HUES48 (cell line): ENCODE data around the gene LCP1.

ENCODE experiments used
- H3K27ac ChIP-seq: one replicate; pipeline ENCODE4 v1.7.0; 2013; ENCODE audit warnings: low read depth, low read length, inconsistent platforms
- H3K27me3 ChIP-seq: 2 replicates; pipeline ENCODE4 v1.6.1; 2013; ENCODE audit warnings: mild to moderate bottlenecking, low read length; ENCODE audit not compliant: control insufficient read depth, insufficient read depth
- H3K36me3 ChIP-seq: 2 replicates; pipeline ENCODE4 v1.6.1; 2013; ENCODE audit warnings: low read length; ENCODE audit not compliant: control insufficient read depth, insufficient read depth
- H3K4me1 ChIP-seq: 2 replicates; pipeline ENCODE4 v1.6.1; 2013; ENCODE audit warnings: mild to moderate bottlenecking, low read length; ENCODE audit not compliant: control insufficient read depth, insufficient read depth
- H3K4me3 ChIP-seq: 2 replicates; pipeline ENCODE4 v1.5.1; 2013; ENCODE audit warnings: mild to moderate bottlenecking, low read depth, low read length
- H3K9ac ChIP-seq: 2 replicates; pipeline ENCODE4 v1.6.1; 2013; ENCODE audit warnings: mild to moderate bottlenecking, low read depth, low read length, moderate library complexity
- H3K9me3 ChIP-seq: 2 replicates; pipeline ENCODE4 v1.6.1; 2013; ENCODE audit warnings: low read length; ENCODE audit not compliant: control insufficient read depth, insufficient read depth

The LCP1 gene

DNA sequence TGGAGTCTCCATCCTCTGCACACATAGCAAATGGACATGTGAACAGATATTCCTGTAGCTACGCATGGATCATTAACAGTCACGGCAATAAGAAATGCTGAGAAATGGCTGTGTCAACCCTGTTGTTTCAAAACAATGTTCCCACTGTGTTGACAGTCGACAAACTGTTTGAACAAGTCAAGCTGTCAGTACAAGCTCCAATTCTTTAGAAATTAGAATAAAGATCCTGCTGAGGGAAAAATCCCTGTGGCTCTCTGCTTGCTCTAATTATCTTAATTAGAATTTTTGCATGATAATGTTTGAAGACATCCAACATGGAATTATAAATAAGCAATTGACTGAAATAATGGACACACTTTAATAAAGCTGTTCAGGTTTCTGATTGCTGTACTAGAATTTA is 39.2 kb downstream of the LCP1 start:
- Histone ChIP-seq H3K27ac (no peak overlapping the region), H3K9ac (no peak overlapping the region), H3K4me1 (peaks cover 29% of the 10 kb centered on the region), H3K4me3 (no peak overlapping the region), H3K27me3 (no peaks in the 10 kb centered on the region), H3K9me3 (no peaks in the 10 kb centered on the region), H3K36me3 (no peaks in the 10 kb centered on the region)

DNA sequence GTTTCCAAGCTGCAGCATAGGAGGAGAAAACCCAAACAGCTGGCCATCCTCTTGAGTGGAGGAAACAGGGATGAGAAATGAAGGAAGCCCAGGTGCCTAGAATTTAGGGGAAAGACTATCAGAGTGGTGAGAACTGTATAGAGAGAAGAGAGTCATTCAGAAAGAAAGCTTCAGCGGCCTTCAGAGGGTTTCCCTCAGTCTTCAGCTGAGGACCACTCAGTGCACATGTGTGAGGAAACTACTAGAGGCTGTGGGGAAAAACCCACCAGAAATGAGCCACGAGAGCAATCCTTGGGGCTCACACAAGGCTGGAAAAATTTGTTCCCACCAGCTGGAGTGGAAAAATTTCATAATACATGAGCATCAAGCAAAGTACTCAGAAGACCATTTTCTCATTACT is 41.9 kb downstream of the LCP1 start:
- H3K9me3 ChIP-seq, result no peaks in the 10 kb centered on the region
- no peak overlapping the region for H3K4me3 ChIP-seq
- H3K27ac ChIP-seq, result no peak overlapping the region
- no peaks in the 10 kb centered on the region for H3K36me3 ChIP-seq
- H3K9ac ChIP-seq, result no peak overlapping the region
- peaks cover 20% of the 10 kb centered on the region for H3K4me1 ChIP-seq
- no peaks in the 10 kb centered on the region for H3K27me3 ChIP-seq

DNA sequence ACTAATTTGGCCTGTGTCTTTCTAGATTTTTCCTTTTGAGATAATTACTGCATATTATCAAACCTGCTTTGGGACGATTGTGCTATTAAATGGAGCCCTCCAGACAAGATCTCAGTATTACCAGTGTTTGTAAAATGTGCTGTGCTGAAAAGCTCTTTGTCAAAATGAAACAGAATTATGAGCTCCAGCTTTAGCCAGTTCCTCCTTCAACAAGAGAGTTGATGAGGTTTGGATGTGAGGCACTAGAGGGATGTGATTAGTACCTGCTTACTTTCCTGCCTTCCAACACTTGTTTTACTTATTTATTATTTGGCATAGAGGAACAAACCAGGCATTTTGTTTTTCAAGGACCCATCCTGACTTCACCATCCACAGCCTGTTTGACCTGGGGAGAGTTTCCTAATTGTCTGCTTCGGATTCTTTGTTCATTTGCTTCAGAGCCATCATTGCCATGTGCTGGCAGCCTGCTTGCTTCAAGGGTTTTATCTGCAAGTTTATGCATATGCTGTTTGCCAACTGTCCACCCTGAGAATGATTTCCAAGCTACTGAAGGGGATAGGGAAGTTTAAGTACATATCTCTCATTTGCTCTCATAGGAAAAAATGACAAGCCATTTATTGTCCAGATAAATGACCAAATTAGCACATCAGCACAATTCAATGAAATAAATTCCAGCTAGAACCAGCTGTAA is 44.2 kb downstream of the LCP1 start:
- Histone ChIP-seq H3K9me3 (no peaks in the 10 kb centered on the region), H3K27ac (no peak overlapping the region), H3K36me3 (no peaks in the 10 kb centered on the region), H3K9ac (no peak overlapping the region), H3K27me3 (no peaks in the 10 kb centered on the region), H3K4me3 (no peak overlapping the region), H3K4me1 (peaks cover 12% of the 10 kb centered on the region)

DNA sequence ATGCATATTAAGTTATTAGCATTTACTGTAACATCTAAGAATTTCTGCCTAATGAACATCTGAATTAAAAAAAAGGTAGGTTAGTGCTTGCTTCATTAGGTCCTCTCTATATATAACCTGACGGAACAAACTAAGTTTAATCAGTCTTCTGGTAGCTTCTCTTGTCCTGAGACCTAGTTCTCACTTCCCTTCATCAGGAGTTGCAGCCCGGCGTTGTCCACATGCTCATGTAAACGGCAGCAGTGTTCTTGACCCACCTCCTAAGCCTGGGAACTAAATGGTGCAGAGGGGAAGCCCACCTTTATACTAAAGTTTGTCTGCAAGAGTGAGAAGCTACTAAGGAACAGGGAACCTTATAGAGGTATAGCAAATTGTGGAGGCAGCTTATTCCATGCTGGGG is 45.3 kb downstream of the LCP1 start:
- H3K36me3 ChIP-seq, result no peaks in the 10 kb centered on the region
- no peak overlapping the region for H3K27ac ChIP-seq
- H3K9me3 ChIP-seq, result no peaks in the 10 kb centered on the region

DNA sequence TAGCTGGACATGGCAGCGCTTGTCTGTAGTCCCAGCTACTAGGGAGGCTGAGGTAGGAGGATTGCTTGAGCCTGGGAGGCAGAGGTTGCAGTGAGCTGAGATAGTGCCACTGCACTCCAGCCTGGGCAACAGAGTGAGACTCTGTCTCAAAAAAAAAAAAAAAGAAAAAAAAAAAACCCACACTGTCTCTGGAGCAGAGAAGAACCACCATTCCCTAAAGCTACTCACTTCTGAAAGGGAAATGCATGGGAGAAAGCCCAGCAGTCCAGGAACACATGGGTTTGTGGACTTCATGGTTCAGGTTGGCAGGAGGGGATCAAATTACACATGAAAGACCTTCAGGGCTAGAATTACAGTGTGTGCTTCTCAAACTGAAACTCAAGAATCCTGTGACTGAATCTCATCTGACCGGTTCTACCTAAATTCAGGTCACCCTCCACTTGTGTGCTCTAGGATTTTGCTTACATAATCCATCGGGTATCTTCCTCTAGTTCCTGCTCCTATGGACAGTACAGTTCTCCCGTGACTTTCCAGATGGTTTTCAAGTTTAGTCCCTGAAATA is 46.9 kb downstream of the LCP1 start:
- peaks cover 8% of the 10 kb centered on the region for H3K4me1 ChIP-seq
- no peak overlapping the region for H3K4me3 ChIP-seq
- H3K27ac ChIP-seq, result no peak overlapping the region
- no peak overlapping the region for H3K9ac ChIP-seq
- H3K27me3 ChIP-seq, result no peaks in the 10 kb centered on the region
- no peaks in the 10 kb centered on the region for H3K36me3 ChIP-seq
- H3K9me3 ChIP-seq, result no peaks in the 10 kb centered on the region

More for the DNA sequence above, 45.3 kb downstream of the LCP1 start:
- no peaks in the 10 kb centered on the region for H3K27me3 ChIP-seq
- peaks cover 8% of the 10 kb centered on the region for H3K4me1 ChIP-seq
- H3K4me3 ChIP-seq, result no peak overlapping the region
- no peak overlapping the region for H3K9ac ChIP-seq

DNA sequence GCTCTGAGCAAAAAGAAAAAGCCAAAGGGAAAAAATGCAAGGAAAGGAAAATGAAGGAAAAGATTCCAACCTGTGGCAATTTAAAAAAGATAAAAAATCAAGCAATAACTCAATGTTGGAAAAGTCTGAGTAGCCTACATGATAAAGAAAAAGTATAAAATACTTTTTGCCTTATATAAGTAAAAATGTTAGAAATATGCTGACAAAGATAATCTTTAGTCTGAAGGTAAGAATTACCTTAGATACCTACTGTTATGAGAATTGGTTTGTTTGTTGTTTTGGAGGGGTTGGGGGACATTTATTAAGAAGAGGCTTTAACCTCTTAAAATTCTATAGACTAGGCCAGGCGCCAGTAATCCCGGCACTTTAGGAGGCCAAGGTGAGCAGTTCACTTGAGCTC is 47.5 kb downstream of the LCP1 start:
- H3K36me3 ChIP-seq, result no peaks in the 10 kb centered on the region
- no peaks in the 10 kb centered on the region for H3K9me3 ChIP-seq
- no peaks in the 10 kb centered on the region for H3K27me3 ChIP-seq
- peaks cover 8% of the 10 kb centered on the region for H3K4me1 ChIP-seq
- no peak overlapping the region for H3K27ac ChIP-seq
- H3K4me3 ChIP-seq, result no peak overlapping the region
- H3K9ac ChIP-seq, result no peak overlapping the region

DNA sequence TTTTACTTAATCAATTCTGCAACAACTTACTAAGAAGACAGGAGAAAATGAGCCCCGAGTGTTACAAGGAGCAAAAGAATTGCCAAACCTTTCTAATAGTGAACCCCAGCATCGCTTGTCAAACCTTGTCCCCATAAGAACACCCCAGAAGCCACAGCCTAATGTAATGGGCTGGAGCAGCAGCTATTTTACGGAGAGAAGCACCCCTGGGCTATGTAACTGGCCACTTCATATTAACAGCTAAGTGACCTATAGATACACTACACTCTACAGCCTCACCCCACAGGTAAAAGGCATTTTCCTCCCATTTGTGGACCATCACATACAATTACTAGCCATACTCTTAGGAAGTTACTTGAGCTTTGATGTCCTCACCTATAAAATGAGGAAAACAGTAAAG is 49.9 kb downstream of the LCP1 start:
- Histone ChIP-seq H3K9me3 (no peaks in the 10 kb centered on the region), H3K4me3 (no peak overlapping the region), H3K36me3 (no peaks in the 10 kb centered on the region), H3K9ac (no peak overlapping the region), H3K4me1 (peaks cover 8% of the 10 kb centered on the region), H3K27ac (no peak overlapping the region), H3K27me3 (no peaks in the 10 kb centered on the region)

DNA sequence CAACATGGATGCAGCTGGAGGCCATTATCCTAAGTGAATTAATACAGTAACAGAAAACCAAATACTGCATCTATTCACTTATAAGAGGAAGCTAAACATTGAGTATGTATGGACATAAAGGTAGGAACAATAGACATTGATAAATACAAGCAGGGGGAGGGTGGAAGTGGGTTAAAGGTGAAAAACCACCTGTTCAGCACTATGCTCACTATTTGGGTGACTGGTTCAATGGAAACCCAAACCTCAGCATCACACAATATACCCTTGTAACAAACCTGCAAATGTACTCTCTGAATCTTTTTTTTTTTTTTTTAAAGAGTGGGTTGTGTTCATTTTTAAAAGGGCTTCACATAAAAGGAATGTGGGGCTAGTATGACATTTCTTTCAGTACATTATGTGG is 50.3 kb downstream of the LCP1 start:
- Histone ChIP-seq H3K9ac (no peak overlapping the region), H3K27me3 (no peaks in the 10 kb centered on the region), H3K4me1 (peaks cover 8% of the 10 kb centered on the region), H3K27ac (no peak overlapping the region), H3K9me3 (no peaks in the 10 kb centered on the region), H3K4me3 (no peak overlapping the region), H3K36me3 (no peaks in the 10 kb centered on the region)

DNA sequence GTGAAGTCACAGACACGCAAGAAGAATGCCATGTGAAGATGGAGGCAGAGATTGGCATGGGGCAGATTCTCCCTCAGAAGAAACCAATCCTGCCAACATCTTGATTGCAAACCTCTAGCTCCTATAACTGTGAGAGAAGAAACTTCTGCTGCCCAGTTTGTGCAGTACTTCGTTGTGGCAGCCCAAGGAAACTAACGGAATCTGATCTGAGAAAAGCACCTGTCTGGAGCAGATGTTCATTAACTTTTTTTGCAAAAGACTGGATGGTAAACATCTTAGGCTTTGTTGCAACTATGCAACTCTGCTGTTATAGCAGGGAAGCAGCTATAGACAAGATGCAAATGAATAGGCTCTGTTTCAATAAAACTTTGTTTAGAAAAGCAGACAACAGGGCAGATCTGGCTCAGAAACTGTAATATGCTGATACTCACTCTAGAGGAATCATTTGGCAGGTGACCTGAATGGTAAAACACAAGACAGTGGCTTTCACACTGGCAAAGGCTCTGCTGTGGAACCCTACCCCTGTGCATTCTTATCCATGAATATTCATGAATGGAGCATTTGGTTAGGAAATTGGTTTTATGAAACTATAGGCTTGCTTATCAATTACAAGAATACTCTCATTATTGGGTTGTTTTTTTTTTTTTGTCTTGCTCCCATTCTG is 51.9 kb downstream of the LCP1 start:
- no peak overlapping the region for H3K27ac ChIP-seq
- H3K4me3 ChIP-seq, result no peak overlapping the region
- H3K4me1 ChIP-seq, result peaks cover 2% of the 10 kb centered on the region
- H3K27me3 ChIP-seq, result no peaks in the 10 kb centered on the region
- H3K36me3 ChIP-seq, result no peaks in the 10 kb centered on the region
- no peaks in the 10 kb centered on the region for H3K9me3 ChIP-seq
- H3K9ac ChIP-seq, result no peak overlapping the region

DNA sequence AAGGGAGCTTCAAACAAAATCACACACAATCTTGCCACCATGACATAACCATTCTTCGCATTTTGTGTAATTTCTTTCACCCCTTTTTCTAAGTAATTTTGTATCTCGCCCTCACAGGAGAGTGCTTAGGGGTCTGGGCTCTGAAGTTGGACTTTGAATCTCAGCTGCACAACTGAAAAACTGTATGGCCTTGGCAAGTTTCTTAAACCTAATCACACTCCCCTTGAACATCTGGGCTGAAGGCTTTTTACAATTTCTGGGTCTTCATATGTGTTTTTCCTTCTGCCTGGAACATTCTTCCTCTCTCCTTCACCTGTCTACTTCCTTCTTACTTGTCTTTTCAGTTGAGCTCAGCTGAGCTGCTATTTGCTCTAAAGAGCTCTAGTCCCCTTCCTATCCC is 52.9 kb downstream of the LCP1 start:
- Histone ChIP-seq H3K36me3 (no peaks in the 10 kb centered on the region), H3K4me1 (no peaks in the 10 kb centered on the region), H3K27me3 (no peaks in the 10 kb centered on the region), H3K27ac (no peak overlapping the region), H3K9ac (no peak overlapping the region), H3K9me3 (no peaks in the 10 kb centered on the region), H3K4me3 (no peak overlapping the region)

DNA sequence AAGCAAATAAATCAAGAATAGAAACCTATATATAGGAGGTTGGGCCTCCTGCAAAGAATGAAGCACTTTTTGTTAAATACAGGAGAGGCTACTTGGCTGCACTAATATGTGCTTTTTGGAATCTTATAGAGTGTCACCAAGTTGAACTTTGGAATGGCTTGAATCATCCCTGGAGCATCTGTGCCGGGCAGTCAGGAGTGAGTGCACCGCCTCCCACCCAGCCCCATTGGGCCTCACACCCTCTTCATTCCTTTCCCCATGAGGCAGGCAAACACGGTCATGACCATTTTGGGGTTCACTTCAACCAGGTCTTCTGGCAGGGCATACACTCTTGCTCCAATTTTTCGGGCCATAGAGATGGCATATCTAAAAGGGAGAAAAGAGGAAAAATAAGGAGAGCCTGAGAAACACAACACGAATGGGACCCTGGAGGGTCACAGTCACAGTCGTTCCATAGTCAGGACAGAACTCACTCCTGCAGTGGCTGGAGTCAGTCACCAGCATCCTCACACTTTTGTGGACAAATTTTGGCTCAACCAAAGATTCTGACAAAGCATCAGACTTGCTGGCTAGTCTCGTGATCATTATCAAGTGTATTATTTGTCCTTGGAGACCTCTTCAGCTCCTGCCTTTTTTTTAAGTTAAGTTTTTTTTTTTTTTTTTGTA is 54.5 kb downstream of the LCP1 start:
- Histone ChIP-seq H3K9me3 (no peaks in the 10 kb centered on the region), H3K4me1 (no peaks in the 10 kb centered on the region), H3K27ac (no peak overlapping the region), H3K27me3 (no peaks in the 10 kb centered on the region), H3K36me3 (no peaks in the 10 kb centered on the region), H3K9ac (no peak overlapping the region), H3K4me3 (no peak overlapping the region)
